Peyer's patch (tissue), 4 donors: ENCODE measurements around the gene MYCBPAP.

ENCODE experiments used
- POLR2A ChIP-seq, 2 donors: fragments of 450-650 bp; IDR thresholded peaks; one replicate each; pipeline ENCODE4 v1.5.1; 2017; ENCODE audit warnings: antibody characterized with exemption in 2 of 2, mild to moderate bottlenecking in 2 of 2, moderate library complexity in 2 of 2
- TF ChIP-seq, protein P1 (sequence below), 6 experiments: fragments of 450-650 bp in 4 of 6; fragments of 200-600 bp in 2 of 6; sonication (generic) in 1 of 6; IDR thresholded peaks; one replicate each; pipeline ENCODE4 v1.5.1; 2017 to 2019; ENCODE audit warnings: antibody characterized with exemption in 6 of 6, mild to moderate bottlenecking in 3 of 6, moderate library complexity in 1 of 6

DNA sequence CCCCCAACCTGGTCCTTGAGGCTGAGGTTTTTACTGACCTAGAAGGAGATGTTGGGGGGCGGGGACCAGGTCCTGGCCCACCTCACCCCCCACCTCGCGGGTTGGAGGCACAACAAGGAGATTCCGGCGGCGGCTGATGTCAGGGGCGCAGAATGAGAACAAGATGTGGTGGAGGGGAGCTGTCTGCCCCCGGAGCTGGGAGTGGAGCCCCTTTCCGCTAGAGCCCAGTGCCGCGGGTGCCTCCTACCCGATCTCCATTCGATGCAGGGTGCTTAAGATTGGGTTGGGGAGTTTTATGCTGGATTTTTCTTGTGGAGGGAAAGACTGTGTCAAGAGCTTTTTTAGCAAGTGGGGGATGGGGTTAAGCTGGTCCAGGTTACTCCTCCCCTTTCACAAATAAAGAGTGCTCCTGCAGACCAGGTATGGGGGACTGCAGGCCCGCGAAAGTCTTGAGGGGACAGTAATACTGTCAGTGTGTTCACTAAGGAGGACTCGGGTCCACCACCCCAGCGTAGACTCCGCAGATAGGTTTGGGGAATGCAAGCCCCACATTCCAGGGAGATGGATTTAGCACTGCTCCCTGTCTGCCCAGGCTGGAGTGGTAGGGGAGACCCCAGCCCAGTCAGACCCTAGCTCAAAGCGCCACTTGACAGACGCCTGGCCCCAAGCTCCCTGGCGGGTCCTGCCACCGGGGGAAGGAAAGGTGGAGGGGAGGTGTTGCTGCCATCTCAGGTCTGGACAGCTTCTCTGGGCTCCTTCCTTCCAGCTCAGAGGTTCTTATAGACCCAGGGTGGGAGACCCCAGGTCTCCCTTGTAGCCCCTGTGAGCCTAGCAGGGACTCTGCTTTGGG is 54.2 kb downstream of the MYCBPAP start:
- TF ChIP-seq, protein P1, sequence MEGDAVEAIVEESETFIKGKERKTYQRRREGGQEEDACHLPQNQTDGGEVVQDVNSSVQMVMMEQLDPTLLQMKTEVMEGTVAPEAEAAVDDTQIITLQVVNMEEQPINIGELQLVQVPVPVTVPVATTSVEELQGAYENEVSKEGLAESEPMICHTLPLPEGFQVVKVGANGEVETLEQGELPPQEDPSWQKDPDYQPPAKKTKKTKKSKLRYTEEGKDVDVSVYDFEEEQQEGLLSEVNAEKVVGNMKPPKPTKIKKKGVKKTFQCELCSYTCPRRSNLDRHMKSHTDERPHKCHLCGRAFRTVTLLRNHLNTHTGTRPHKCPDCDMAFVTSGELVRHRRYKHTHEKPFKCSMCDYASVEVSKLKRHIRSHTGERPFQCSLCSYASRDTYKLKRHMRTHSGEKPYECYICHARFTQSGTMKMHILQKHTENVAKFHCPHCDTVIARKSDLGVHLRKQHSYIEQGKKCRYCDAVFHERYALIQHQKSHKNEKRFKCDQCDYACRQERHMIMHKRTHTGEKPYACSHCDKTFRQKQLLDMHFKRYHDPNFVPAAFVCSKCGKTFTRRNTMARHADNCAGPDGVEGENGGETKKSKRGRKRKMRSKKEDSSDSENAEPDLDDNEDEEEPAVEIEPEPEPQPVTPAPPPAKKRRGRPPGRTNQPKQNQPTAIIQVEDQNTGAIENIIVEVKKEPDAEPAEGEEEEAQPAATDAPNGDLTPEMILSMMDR (IDR thresholded peaks at IDR 0.05), result no peak
- TF ChIP-seq POLR2A (IDR thresholded peaks at IDR 0.05), result no peak
